Measurements from ENCODE around the gene FRYL. TPM values are rescaled to one million over a fixed set of nuclear protein-coding genes. Genes with fewer than 3 reads are reported as not detected.
"Not testable (repeated sequence)": the region's sequence is repeated elsewhere in the genome, so short reads cannot be mapped to it uniquely, and the experiment has no call there.

FRYL gene
- total RNA-seq, 1 experiment from 2014 or later, result 53.9 TPM

DNA sequence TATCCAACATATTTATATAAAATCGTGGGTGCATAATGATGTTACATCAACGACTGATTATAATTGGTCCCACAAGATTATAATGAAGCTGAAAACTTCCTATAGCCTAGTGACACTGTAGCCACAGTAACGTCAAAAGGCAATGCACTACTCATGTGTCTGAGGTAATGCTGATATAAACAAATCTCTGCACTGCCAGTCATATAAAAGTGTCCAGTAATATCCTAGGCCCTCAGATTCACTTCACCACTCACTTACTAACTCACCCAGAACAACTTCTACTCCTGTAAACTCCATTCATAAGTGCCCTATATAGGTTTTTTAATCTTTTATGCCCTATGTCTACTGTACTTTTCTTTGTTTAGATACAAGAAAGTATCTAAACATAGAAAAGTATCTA, 18.8 kb downstream of the FRYL start:
- TF ChIP-seq EZH2 (IDR thresholded peaks at IDR 0.05; ENCODE audit: low read depth), result no peak
- TF ChIP-seq, protein P1, sequence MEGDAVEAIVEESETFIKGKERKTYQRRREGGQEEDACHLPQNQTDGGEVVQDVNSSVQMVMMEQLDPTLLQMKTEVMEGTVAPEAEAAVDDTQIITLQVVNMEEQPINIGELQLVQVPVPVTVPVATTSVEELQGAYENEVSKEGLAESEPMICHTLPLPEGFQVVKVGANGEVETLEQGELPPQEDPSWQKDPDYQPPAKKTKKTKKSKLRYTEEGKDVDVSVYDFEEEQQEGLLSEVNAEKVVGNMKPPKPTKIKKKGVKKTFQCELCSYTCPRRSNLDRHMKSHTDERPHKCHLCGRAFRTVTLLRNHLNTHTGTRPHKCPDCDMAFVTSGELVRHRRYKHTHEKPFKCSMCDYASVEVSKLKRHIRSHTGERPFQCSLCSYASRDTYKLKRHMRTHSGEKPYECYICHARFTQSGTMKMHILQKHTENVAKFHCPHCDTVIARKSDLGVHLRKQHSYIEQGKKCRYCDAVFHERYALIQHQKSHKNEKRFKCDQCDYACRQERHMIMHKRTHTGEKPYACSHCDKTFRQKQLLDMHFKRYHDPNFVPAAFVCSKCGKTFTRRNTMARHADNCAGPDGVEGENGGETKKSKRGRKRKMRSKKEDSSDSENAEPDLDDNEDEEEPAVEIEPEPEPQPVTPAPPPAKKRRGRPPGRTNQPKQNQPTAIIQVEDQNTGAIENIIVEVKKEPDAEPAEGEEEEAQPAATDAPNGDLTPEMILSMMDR (conservative IDR thresholded peaks at IDR 0.05), result no peak
- no peak overlapping the region for H3K27ac ChIP-seq

DNA sequence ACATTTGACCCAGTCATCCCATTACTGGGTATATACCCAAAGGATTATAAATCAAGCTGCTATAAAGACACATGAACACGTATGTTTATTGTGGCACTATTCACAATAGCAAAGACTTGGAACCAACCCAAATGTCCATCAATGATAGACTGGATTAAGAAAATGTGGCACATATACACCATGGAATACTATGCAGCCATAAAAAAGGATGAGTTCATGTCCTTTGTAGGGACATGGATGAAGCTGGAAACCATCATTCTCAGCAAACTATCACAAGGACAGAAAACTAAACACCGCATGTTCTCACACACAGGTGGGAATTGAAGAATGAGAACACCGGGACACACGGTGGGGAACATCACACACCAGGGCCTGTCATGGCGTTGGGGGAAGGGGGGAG, 21.4 kb downstream of the FRYL start:
- CTCF ChIA-PET; BruUV-seq (replicated peaks); intact Hi-C loops (cut with micrococcal nuclease; ENCODE audit: unreplicated experiment): not testable (repeated sequence)

More for the DNA sequence above, 18.8 kb downstream of the FRYL start:
- H2AFZ ChIP-seq, result no peak overlapping the region
- no peaks in the 10 kb centered on the region for H3K36me3 ChIP-seq (ENCODE audit: low read depth)
- no peaks in the 10 kb centered on the region for H4K20me1 ChIP-seq (ENCODE audit: insufficient read depth)
- H3K4me1 ChIP-seq (replicated peaks; ENCODE audit: insufficient read depth), result no peaks in the 10 kb centered on the region
- no peaks in the 10 kb centered on the region for H3K9me3 ChIP-seq (ENCODE audit: insufficient read depth, low read depth)
- intact Hi-C loops (cut with micrococcal nuclease; ENCODE audit: unreplicated experiment), result no loop called here
- no peaks in the 10 kb centered on the region for H3K9me2 ChIP-seq (ENCODE audit: insufficient read depth)
- H3F3A ChIP-seq (ENCODE audit: insufficient read depth, low read depth), result no peaks in the 10 kb centered on the region
- no peak for DNase-seq
- CTCF ChIA-PET, result no interaction called here
- H3K79me2 ChIP-seq (ENCODE audit: low read depth), result peaks cover 41% of the 10 kb centered on the region
- no peak overlapping the region for H3K4me3 ChIP-seq
- POLR2A ChIA-PET (ENCODE audit: unreplicated experiment), result no interaction called here
- H3K27me3 ChIP-seq (ENCODE audit: insufficient read depth, low read depth), result no peaks in the 10 kb centered on the region
- no peak overlapping the region for H3K4me2 ChIP-seq
- BruUV-seq (replicated peaks), result no TSS peak

DNA sequence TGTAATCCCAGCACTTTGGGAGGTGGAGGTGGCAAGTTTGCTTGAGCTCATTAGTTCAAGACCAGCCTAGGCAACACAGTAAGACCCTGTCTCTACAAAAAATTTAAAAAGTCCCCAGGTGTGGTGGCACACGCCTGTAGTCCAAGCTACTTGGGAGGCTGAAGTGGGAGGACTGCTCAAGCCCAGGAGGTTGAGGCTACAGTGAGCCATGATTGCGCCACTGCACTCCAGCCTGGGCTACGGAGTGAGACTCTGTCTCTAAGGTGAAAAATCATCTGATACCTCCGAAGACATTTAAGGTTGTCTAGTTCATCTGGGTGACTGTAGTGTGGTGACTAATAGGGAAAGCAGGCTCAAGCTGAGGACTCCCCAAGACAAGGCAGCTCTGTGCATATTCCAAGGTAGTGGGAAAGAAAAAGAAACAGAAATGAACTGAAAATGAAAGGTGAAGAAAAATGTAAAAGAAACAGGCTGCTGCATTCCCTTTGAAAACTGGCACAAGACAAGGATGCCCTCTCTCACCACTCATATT, 23.3 kb downstream of the FRYL start:
- H3K4me2 ChIP-seq, result no peak overlapping the region
- no peaks in the 10 kb centered on the region for H3K9me3 ChIP-seq (ENCODE audit: insufficient read depth, low read depth)
- peaks cover 35% of the 10 kb centered on the region for H3K79me2 ChIP-seq (ENCODE audit: low read depth)
- no peaks in the 10 kb centered on the region for H4K20me1 ChIP-seq (ENCODE audit: insufficient read depth)
- ChIA-PET POLR2A (ENCODE audit: unreplicated experiment) (no interaction called here), CTCF (no interaction called here)
- no peaks in the 10 kb centered on the region for H3K36me3 ChIP-seq (ENCODE audit: low read depth)
- no peaks in the 10 kb centered on the region for H3K4me1 ChIP-seq (replicated peaks; ENCODE audit: insufficient read depth)
- no peak overlapping the region for H3K27ac ChIP-seq
- H2AFZ ChIP-seq, result no peak overlapping the region
- TF ChIP-seq EZH2 (IDR thresholded peaks at IDR 0.05; ENCODE audit: low read depth), result no peak
- TF ChIP-seq, protein P1 (conservative IDR thresholded peaks at IDR 0.05), result no peak
- no TSS peak for BruUV-seq (replicated peaks)
- intact Hi-C loops (cut with micrococcal nuclease; ENCODE audit: unreplicated experiment), result no loop called here
- H3K9me2 ChIP-seq (ENCODE audit: insufficient read depth), result no peaks in the 10 kb centered on the region
- no peaks in the 10 kb centered on the region for H3F3A ChIP-seq (ENCODE audit: insufficient read depth, low read depth)
- H3K4me3 ChIP-seq, result no peak overlapping the region
- no peaks in the 10 kb centered on the region for H3K27me3 ChIP-seq (ENCODE audit: insufficient read depth, low read depth)
- DNase-seq, result no peak

More for the DNA sequence above, 21.4 kb downstream of the FRYL start:
- H3K79me2 ChIP-seq (ENCODE audit: low read depth), result peaks cover 35% of the 10 kb centered on the region
- H4K20me1 ChIP-seq (ENCODE audit: insufficient read depth); H3K4me2 ChIP-seq; H3K4me3 ChIP-seq; POLR2A ChIA-PET (ENCODE audit: unreplicated experiment); H3F3A ChIP-seq (ENCODE audit: insufficient read depth, low read depth); H3K4me1 ChIP-seq (replicated peaks; ENCODE audit: insufficient read depth); H3K9me3 ChIP-seq (ENCODE audit: insufficient read depth, low read depth); DNase-seq; H3K9me2 ChIP-seq (ENCODE audit: insufficient read depth); H3K27me3 ChIP-seq (ENCODE audit: insufficient read depth, low read depth); H3K27ac ChIP-seq; H2AFZ ChIP-seq; H3K36me3 ChIP-seq (ENCODE audit: low read depth): not testable (repeated sequence)

DNA sequence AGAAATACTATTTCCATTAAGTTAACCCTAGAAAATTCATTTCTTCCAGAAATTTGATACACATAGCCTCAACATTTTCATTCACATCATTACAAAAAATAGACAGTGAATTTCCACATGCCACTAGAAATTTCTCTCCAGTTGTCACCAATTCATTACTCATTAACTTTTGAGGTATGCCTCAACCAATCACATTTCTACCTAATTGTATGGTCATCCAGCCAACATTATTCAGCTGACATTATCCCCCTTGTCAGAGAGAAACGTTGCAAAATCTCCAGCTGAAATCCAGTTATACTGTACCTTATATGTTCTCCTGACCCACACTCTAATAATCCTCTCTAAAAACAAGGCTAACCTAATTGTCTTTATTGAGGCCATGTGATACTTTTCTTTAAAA, 24.8 kb downstream of the FRYL start:
- no peak for DNase-seq
- H3K4me2 ChIP-seq, result no peak overlapping the region
- intact Hi-C loops (cut with micrococcal nuclease; ENCODE audit: unreplicated experiment), result no loop called here
- no peak for TF ChIP-seq EZH2 (IDR thresholded peaks at IDR 0.05; ENCODE audit: low read depth)
- TF ChIP-seq, protein P1 (conservative IDR thresholded peaks at IDR 0.05), result no peak
- H3K4me1 ChIP-seq (replicated peaks; ENCODE audit: insufficient read depth), result no peaks in the 10 kb centered on the region
- no peaks in the 10 kb centered on the region for H3K36me3 ChIP-seq (ENCODE audit: low read depth)
- H2AFZ ChIP-seq, result no peak overlapping the region
- H3K27me3 ChIP-seq (ENCODE audit: insufficient read depth, low read depth), result no peaks in the 10 kb centered on the region
- H3F3A ChIP-seq (ENCODE audit: insufficient read depth, low read depth), result no peaks in the 10 kb centered on the region
- H4K20me1 ChIP-seq (ENCODE audit: insufficient read depth), result no peaks in the 10 kb centered on the region
- ChIA-PET CTCF (no interaction called here), POLR2A (ENCODE audit: unreplicated experiment) (no interaction called here)
- BruUV-seq (replicated peaks), result no TSS peak
- no peak overlapping the region for H3K4me3 ChIP-seq
- H3K79me2 ChIP-seq (ENCODE audit: low read depth), result peaks cover 30% of the 10 kb centered on the region
- no peaks in the 10 kb centered on the region for H3K9me3 ChIP-seq (ENCODE audit: insufficient read depth, low read depth)
- no peaks in the 10 kb centered on the region for H3K9me2 ChIP-seq (ENCODE audit: insufficient read depth)
- H3K27ac ChIP-seq, result no peak overlapping the region

All from PC-9 (cell line).